Measurements from ENCODE around the gene COL2A1.

The COL2A1 gene

DNA sequence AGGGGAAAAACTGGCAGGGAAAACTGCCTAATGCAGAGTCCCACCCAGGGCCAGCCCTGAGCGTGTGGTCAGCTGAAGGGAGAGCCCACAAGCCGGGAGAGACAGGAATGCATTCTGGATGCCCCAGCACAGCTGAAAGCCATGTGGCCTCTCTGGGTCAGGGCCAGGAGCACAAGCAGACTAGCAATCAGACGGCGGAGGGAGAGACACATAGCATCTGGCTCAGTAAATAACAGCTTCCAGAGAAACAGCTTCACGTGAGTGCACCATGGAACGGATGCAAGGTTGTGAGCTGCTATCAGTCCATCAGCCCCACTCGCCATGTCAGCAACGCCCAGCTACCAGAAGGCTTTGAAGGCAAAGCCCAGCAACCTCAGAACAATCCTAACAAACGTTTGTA is 69.1 kb downstream of the COL2A1 start:
- TF ChIP-seq, protein P1, sequence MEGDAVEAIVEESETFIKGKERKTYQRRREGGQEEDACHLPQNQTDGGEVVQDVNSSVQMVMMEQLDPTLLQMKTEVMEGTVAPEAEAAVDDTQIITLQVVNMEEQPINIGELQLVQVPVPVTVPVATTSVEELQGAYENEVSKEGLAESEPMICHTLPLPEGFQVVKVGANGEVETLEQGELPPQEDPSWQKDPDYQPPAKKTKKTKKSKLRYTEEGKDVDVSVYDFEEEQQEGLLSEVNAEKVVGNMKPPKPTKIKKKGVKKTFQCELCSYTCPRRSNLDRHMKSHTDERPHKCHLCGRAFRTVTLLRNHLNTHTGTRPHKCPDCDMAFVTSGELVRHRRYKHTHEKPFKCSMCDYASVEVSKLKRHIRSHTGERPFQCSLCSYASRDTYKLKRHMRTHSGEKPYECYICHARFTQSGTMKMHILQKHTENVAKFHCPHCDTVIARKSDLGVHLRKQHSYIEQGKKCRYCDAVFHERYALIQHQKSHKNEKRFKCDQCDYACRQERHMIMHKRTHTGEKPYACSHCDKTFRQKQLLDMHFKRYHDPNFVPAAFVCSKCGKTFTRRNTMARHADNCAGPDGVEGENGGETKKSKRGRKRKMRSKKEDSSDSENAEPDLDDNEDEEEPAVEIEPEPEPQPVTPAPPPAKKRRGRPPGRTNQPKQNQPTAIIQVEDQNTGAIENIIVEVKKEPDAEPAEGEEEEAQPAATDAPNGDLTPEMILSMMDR (IDR thresholded peaks at IDR 0.05; ENCODE audit: borderline replicate concordance, control extremely low read depth, extremely low read depth, insufficient read depth, missing control alignments), result no peak
- in situ Hi-C loops (cut with MboI; ENCODE audit: low sequenced_read_pairs, unreplicated experiment), result no loop called here
- no peak for DNase-seq (ENCODE audit: low spot score)

DNA sequence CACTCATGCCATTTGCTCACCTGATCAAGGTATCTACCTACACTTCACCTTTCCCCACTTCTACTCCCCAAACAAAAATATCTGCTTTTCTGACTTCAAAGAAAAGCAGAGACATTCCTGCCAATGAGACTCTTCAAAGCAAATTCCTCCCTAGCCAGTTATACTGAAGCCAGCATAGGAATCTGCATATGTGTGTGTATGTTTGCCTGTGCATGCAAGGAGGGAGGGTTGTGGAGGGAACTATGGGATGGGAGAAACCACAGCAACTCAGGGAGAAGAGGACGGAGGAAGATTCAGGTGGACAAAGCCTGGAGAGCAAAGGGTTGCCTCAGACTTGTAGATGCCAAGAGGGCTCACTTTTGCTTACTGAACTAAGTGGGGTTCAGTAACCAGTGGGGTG is 73.1 kb downstream of the COL2A1 start:
- in situ Hi-C loops (cut with MboI; ENCODE audit: low sequenced_read_pairs, unreplicated experiment), result no loop called here
- TF ChIP-seq, protein P1 (IDR thresholded peaks at IDR 0.05; ENCODE audit: borderline replicate concordance, control extremely low read depth, extremely low read depth, insufficient read depth, missing control alignments), result no peak
- DNase-seq (ENCODE audit: low spot score), result no peak

DNA sequence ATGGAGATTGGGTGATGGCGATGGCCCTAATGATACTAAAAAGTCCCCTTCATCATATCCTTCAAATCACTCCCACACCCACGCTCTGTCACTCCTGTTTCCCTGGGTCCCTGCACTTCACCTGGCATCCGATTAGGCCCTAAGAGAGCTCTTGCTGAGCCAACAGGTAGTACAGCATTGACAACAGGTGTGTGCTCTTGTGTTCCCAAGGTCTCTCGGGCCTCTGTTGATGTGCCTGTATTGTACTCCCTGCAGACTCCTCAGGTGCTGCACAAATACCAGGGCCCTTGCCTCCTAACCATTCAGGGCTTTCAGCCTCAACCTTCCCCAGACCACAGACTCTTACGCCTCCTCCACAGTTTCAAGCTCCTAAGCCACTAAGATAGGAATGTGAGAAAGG is 73.6 kb downstream of the COL2A1 start:
- TF ChIP-seq, protein P1 (IDR thresholded peaks at IDR 0.05; ENCODE audit: borderline replicate concordance, control extremely low read depth, extremely low read depth, insufficient read depth, missing control alignments), result no peak
- in situ Hi-C loops (cut with MboI; ENCODE audit: low sequenced_read_pairs, unreplicated experiment), result no loop called here
- no peak for DNase-seq (ENCODE audit: low spot score)

DNA sequence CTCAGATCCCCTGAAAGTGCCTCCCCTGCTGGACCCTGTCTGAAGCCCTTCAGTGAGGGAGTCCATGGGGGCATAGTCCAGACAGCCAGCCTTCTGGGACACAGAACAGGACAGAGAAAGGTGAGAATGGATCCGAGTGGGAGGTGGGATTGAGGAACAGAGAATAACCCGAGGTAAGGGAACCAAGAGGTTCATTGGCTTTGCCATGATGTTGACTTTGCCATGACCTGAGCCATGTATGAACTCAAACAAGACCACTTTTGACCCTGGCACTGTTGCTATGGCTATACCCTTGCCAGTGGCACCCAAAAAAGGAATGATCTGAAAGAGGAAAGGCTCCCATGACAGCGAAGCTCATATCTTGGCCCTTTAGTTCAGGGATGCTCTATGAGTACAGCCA is 76.9 kb downstream of the COL2A1 start:
- TF ChIP-seq, protein P1 (IDR thresholded peaks at IDR 0.05; ENCODE audit: borderline replicate concordance, control extremely low read depth, extremely low read depth, insufficient read depth, missing control alignments), result no peak
- no peak for DNase-seq (ENCODE audit: low spot score)
- in situ Hi-C loops (cut with MboI; ENCODE audit: low sequenced_read_pairs, unreplicated experiment), result no loop called here

All from GM13976 (cell line).